Prostate gland (tissue), 2 donors: ENCODE results near the gene PFDN6.

Experiments
- CTCF ChIP-seq, 4 experiments: fragments of 200-600 bp in 2 of 4; fragments of 450-650 bp in 2 of 4; sonication (generic) in 2 of 4; IDR thresholded peaks; 1 replicate in 3 of 4; 2 replicates in 1 of 4; pipeline ENCODE4 v1.5.1; 2016 to 2019; ENCODE audit warnings: antibody characterized with exemption in 4 of 4, mild to moderate bottlenecking in 2 of 4, moderate library complexity in 2 of 4
- POLR2A ChIP-seq: fragments of 450-650 bp; IDR thresholded peaks from one replicate; pipeline ENCODE4 v1.6.1; 2016; ENCODE audit warnings: antibody characterized with exemption, mild to moderate bottlenecking

- TF ChIP-seq CTCF (IDR thresholded peaks at IDR 0.05) (no peak), POLR2A (no peak)
Measured at GRCh38 chr6:33292996-33293682, 3.7 kb downstream of the PFDN6 start.
